ENCODE results near the gene ZNF148.

ZNF148 gene

GRCh38 chr3:125266971-125267370, 108.2 kb downstream of the ZNF148 start:
- DNase-seq: no peak

DNA sequence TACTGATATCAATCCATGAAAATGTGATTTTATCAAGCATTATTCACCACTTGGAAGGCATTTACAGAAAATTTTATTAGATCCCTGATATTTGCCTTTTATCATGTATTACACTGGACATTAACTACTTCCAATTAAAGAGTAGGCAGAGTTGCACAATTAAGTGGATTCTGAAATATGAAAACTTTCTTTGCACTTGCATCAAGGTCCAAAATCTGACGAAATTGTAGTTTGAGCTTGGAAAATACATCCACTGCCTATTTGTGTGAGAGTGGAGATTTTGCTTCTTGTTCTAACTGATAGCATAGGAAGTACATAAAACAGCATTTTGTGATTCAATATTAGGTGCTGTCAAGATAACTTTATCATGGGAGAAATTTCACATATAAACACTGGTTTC, 113.0 kb downstream of the ZNF148 start:
- no peak for DNase-seq

- DNase-seq: no peak
Observed at GRCh38 chr3:125261031-125261430, 114.1 kb downstream of the ZNF148 start.

DNA sequence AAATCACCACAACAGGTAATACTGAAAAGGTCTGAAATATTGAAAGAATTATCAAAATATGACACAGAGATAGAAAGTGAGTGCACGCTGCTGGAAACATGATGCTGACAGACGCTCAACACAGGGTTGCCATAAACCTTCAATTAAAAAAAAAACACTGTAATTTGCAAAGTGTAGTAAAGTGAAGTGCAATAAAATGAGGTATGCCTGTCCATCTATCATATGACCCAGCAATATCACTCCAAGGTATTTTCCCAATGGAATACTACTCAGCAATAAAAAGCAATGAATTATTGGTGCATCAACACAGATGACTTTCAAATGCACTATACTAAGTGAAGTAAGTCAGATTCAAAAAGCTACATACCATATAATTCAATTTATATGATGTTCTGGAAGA, 115.0 kb downstream of the ZNF148 start:
- DNase-seq: no peak

DNA sequence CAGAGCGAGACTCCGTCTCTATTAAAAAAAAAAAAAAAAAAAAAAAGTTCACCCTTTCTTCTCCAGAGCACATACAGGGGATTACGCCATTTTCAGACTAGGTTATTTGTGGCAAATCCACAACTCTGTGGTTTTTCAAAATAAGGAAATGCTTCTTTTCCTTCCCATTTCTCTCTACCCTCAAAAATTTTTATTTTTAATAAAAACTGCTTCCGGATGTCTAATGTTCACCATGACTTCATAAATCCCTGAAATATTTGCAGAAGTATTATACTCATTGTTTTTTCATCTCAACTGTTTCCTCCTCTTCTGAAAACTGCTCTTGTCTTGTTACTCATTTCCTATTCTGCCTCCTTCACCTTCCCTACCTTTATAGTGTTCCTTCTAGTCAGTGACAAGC, 117.6 kb downstream of the ZNF148 start:
- DNase-seq: no peak

DNA sequence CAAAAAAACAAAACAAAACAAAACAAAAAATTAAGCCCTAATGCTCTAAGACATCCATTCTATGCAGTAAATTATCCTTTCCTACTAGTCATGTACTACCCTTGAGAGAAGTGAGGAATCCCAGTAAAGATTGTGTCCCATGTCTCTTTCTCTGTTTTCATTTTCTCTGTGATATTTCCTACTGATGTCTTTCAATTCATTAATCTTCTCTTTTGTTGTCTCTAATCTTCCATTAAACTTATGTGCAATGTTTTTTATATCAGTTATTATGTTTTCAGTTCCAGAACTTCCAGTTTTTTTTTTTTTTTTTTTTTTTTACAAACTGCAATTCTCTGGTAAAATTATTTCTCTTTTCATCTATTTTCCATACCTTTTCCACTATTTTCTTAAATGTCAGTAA, 118.5 kb downstream of the ZNF148 start:
- no peak for DNase-seq

DNA sequence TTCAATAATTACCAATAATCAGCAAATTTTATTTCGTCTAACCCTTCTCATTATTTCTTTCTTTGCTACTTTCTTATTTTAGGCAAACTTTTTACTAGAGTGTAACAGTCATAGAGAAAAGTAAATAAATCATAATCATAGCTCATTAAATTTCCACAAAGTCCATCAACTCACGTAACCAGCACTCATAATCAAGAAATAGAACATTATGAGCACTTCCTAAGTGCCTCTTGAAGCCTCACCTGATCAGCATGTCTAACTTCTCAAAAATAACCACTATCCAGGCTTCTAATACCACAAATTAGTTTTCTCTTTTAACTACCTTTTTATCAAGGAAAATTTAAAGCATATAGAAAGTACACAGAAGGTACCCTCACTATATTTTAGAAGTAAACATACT, 124.2 kb downstream of the ZNF148 start:
- no peak for DNase-seq

DNA sequence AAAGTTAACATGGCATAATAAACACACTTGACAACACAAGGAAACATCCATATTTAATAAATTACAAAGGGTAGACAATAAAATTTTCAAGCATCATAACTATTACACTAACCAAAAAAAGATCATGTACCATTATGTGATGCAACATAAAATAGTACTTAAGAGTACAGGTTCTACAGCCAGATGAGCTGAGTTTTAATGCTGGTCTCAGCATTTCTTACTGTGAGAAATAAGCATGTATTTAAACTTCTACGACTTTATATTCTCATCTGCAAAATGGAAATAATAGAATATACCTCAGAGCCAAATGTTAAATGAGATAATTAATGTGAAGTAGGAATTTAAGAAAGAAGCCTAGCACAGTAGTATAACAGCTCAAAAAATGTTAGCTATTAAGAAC, 128.9 kb downstream of the ZNF148 start:
- DNase-seq: no peak

DNA sequence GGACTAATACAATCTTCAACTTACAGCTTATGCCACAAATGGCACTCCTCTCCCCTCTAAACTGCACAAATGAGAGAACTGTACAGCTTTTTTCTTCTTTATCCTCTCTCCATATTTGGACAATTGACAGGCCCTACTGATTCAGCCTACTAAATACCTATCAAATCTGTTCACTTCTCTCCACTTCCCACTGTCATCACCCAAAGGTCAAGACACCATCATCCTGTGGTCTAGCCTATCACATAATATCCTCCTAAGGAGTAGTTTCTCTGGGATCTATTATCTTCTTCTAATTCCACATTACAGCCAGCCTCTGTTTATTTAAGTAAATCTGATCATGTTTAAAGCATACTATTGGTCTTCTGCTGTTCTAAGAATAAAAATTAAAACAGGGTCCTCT, 129.6 kb downstream of the ZNF148 start:
- no peak for DNase-seq

GRCh38 chr3:125240496-125240895, 134.6 kb downstream of the ZNF148 start:
- DNase-seq: no peak

DNA sequence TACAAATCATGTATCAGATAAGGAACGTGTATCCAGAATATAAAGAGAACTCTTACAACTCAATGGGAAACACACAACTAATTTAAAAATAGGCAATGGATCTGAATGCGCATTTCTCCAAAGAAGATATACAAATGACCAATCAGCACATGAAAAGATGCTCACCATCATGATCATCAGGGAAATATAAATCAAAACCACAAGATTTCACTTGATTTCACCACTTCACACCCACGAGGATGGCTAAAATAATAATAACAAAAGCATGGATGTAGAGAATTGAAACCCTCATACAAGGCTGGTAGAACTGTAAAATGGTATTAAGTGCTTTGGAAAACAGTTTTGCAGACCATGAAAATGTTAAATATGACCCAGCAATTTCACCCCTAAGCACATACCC, 135.9 kb downstream of the ZNF148 start:
- no peak for DNase-seq

DNA sequence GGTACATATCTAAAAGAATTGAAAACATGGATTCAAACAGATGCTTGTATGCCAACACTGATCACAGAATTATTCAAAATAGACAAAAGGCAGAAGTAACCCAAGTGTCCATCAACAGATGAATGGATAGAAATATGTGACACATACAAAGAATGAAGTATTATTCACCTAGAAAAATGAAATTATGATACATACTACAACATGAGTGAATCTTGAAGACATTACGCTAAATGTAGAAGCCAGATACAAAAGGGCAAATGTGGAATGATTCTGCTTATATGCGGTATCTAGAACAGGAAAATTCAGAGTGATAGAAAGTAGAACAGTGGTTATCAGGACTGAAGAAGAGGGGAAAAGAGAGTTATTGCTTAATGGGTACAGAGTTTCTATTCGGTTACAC, 136.4 kb downstream of the ZNF148 start:
- DNase-seq: no peak

DNA sequence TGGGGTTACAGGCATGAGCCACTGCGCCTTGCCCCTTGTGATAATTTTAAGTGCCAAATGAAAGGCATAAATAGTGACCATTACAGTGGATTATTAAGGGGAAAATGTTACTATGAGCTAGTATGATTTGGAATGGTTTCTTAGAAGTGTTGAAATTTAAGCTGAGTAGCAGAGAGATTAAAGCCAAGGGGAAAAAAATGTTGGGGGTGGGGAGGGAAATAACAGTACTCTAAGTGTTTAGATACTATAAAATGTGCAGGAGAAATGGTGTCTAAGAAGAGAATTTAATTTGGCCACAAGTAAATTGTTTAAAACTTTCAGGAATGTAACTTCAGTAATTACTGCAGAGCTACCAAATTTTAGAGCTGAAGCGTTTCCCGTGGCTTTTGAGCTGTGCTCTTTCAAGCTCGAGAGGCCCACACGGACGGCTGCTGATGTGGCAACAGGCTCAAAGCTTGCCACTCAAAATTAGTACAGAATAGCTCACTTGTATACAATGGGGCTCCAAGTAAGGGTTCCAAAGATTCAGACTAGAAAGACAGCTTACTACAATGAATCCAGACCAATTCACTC, 138.7 kb downstream of the ZNF148 start:
- no peak for DNase-seq

- DNase-seq: no peak
Observed at GRCh38 chr3:125234831-125235230, 140.3 kb downstream of the ZNF148 start.

GRCh38 chr3:125232401-125232800, 142.7 kb downstream of the ZNF148 start:
- DNase-seq: no peak

GRCh38 chr3:125231895-125232294, 143.2 kb downstream of the ZNF148 start:
- no peak for DNase-seq

DNA sequence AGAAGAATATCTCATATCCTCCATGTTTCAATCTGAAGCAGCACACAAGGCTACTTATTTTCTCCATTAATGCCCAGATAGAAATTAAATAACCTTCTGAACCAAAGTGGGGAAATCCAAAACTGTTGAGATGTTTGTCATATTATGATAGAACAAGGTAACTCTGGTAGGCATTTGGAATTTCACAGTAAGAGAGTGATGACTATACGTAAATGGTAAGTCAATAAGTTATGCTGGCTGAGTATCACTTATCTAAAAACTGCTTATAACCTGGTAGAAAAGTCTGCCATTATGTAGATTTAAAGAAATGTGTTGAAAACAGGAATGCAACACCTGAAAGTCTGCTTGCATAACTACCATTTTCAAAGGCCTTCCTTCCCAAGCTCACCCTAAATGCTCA, 145.4 kb downstream of the ZNF148 start:
- DNase-seq: no peak

GRCh38 chr3:125229168-125229567, 146.0 kb downstream of the ZNF148 start:
- DNase-seq: no peak

DNA sequence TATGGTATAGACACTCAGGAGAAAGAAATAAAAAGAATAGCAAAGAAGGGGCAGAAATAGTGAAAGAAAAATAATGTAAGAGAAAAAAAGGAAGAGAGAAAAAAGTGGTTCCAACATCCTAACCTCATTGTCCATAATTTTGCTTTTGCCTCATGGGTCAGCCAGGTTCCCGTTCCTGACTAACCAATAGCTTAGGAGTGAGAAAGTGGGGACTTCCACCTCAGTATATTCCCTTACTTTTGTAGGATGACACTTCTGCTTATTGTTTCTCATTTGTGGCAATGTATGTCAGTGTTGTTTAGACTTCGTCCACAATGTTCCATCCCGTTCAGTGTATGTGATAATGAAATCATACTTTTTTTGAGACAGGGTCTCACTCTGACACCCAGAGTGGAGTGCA, 153.3 kb downstream of the ZNF148 start:
- DNase-seq: no peak

DNA sequence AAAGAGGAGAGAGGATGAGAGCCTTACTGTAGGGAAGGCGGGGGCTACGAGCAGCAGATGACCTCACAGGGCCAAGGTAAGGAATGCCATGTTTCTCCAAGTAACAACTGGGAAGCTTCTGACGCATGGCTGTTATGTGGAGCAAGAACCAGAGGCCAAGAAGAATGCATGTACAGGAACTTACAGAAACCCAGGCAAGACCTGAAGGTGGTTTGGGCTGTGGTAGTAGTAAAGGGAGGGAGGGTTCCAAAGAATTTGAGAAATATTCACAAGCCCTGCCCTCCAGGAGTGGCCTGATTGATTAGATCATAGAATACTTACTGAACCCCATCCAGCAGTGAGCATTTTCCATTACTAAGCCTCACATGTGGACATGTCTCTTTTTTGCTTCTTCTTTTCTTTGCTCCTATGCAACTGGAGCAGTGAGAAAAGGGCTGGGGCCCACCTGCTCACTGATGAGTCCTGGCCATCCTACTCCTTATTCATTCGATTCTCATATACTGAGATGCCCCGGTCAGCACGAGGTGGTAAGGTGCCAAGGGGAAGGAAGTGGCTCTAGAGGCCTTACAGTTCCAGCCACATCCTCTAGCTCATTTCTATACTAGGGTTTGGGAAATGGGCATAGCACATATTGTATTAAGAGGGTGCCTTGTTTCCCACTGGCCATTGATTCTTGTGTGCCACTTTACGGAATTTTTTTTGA, 154.2 kb downstream of the ZNF148 start:
- no peak for DNase-seq

- DNase-seq: no peak
Observed at GRCh38 chr3:125220183-125220582, 154.9 kb downstream of the ZNF148 start.

GRCh38 chr3:125219261-125219701, 155.8 kb downstream of the ZNF148 start:
- no peak for DNase-seq

DNA sequence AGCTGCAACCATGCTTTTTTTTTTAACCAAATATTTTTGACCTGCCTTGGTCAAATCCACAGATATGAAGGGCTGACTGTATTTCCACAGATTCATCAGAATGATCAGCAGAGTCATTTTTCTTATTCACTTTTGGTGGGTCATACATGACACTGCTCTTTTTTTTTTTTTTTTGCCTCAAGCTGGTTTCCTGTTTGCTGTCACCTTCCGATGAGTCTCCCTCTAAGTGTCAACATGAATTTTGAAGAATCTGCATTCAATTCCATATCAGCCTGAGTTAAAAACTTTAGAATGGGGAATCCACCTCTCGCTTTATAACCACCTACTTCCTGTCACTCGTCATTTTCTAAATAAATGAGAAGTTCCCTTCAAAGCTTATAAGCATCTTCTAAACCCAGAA, 160.4 kb downstream of the ZNF148 start:
- no peak for DNase-seq

DNA sequence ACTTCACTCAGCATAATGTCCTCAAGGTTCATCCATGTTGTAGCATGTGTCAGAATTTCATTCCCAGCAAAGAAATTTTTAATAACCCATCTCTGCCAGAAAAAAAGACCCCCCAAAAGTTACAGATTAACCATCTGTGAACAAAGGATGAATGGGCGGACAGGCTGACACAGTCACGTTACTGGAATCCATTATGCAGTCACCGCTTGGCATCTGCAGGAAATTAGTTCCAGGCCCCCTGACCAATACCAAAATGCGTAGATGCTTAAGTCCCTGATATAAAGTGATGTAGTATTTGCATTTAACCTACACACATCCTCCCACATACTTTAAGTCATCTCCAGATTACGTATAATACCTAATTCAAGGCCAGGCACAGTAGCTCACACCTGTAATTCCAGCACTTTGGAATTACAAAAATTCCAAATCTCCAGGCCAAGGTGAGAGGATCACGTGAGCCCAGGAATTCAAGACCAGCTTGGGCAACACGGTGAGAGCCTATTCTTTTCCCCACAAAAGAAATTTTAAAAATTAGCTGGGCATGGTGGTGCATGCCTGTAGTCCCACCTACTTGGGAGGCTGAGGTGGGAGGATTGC, 161.1 kb downstream of the ZNF148 start:
- no peak for DNase-seq

DNA sequence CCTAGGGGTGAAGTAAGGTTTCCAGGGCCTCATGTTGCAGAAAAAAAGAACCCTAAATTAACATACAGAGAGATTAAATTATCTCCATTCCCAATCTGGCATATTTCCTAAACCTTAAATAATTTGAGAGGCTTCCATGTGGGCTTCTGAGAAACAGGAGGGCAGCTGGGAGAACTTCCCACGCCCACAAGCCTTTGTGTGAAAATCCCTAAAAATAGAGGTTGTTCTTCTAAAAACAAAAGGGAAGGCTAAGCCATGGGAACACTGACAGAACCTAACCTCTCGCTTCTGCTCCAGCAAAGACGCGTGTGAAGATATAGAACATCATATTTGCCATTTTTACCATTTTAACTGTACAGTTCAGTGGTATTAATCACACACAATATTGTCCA, 161.8 kb downstream of the ZNF148 start:
- no peak for DNase-seq
